Colonic mucosa (tissue), 4 donors: ENCODE results near the gene CARHSP1. TPM values are rescaled to one million over a fixed set of nuclear protein-coding genes. Genes with fewer than 3 reads are reported as not detected.

ENCODE experiments used
- DNase-seq: peaks from one replicate; pipeline ENCODE4 v3.0.0-alpha.2; 2020
- H3K27ac ChIP-seq: fragments of 200-600 bp; one replicate; pipeline ENCODE4 v1.8.0; 2021
- H3K27me3 ChIP-seq: fragments of 200-600 bp; one replicate; pipeline ENCODE4 v1.8.0; 2021
- H3K36me3 ChIP-seq: fragments of 200-600 bp; one replicate; pipeline ENCODE4 v1.8.0; 2021
- H3K4me1 ChIP-seq: fragments of 200-600 bp; one replicate; pipeline ENCODE4 v1.8.0; 2021; ENCODE audit warnings: mild to moderate bottlenecking
- H3K4me3 ChIP-seq: fragments of 200-600 bp; one replicate; pipeline ENCODE4 v1.8.0; 2021
- H3K9ac ChIP-seq, 2 donors: one replicate each; pipeline ENCODE4 v1.7.0; 2013; ENCODE audit warnings: control low read depth in 2 of 2, low read depth in 2 of 2, low read length in 2 of 2
- H3K9me3 ChIP-seq: fragments of 200-600 bp; one replicate; pipeline ENCODE4 v1.8.0; 2021
- intact Hi-C: fragments of 100-400 bp; cut with DNase I; formaldehyde crosslinking; loops from one replicate; pipeline ENCODE4 v1.14.1; 2022
- total RNA-seq, 2 donors: library from RNA; stranded (reverse); fragmentation: NEBNext Ultra II Directional in 1 of 2; extraction: Animal tissue kit (Norgen Biotek cat#: 25700) in 1 of 2; gene quantifications; one replicate each; pipeline ENCODE4 v1.2.1, GENCODE V29; 2021
- TF ChIP-seq, protein P1 (sequence below): fragments of 200-600 bp; IDR thresholded peaks from one replicate; pipeline ENCODE4 v1.8.0; 2022; ENCODE audit warnings: antibody characterized with exemption, mild to moderate bottlenecking
- donor health status: healthy.
- donor health status: DM: no; HTN: no; CAD: no.
- donor health status: DM: no; HTN: no; CAD: no.

CARHSP1 gene
- total RNA-seq, 2 donors from 2014 or later: 75.7 to 77.9 TPM

DNA sequence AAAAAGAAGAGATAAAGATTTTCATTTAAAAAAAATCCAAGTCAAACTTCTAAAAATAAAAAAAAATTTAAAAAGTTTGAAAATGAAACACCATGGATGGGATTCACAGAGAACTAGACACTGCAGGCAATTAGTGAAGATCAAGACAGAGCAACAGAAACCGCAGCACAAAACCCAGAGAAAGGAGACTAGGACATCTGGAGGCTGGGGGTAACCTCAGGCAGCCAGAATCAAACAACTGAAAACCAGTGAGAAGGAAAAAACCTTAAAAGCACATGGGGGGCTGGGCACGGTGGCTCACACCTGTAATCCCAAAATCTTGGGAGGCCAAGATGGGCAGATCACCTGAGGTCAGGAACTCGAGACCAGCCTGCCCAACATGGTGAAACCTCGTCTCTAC lies 44.0 kb upstream of the CARHSP1 start:
- no peak overlapping the region for H3K4me3 ChIP-seq
- H3K36me3 ChIP-seq: peaks cover 8% of the 10 kb centered on the region
- H3K4me1 ChIP-seq: peaks cover 7% of the 10 kb centered on the region
- TF ChIP-seq, protein P1, sequence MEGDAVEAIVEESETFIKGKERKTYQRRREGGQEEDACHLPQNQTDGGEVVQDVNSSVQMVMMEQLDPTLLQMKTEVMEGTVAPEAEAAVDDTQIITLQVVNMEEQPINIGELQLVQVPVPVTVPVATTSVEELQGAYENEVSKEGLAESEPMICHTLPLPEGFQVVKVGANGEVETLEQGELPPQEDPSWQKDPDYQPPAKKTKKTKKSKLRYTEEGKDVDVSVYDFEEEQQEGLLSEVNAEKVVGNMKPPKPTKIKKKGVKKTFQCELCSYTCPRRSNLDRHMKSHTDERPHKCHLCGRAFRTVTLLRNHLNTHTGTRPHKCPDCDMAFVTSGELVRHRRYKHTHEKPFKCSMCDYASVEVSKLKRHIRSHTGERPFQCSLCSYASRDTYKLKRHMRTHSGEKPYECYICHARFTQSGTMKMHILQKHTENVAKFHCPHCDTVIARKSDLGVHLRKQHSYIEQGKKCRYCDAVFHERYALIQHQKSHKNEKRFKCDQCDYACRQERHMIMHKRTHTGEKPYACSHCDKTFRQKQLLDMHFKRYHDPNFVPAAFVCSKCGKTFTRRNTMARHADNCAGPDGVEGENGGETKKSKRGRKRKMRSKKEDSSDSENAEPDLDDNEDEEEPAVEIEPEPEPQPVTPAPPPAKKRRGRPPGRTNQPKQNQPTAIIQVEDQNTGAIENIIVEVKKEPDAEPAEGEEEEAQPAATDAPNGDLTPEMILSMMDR: no peak
- H3K27ac ChIP-seq: no peak overlapping the region
- H3K27me3 ChIP-seq: no peaks in the 10 kb centered on the region
- intact Hi-C loops: loop anchor here (5.0 kb wide), 1 partner anchor 95 kb away; no protein-coding TSS in a partner anchor
- no peaks in the 10 kb centered on the region for H3K9me3 ChIP-seq
- DNase-seq: no peak
- H3K9ac ChIP-seq: no peak overlapping the region

DNA sequence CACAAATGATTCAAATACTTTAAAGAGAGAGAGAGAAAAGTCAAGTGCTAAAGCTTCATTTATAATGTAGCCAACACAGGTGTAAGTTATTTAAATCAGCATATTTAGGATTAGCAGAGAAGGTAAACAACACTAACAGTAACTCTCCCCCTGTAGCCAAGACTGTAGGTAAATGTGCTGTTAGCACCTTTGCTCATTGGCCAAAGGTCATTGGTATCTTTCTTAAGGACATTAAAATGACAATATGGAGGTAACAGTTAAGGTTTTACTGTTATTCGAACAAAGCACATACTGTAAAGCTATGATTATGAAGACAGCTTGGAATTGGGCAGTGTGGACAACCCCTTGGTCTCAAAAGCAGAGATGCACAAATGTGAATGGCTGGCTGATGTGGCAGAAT lies 42.0 kb upstream of the CARHSP1 start:
- Histone ChIP-seq H3K27ac (no peak overlapping the region), H3K36me3 (peaks cover 12% of the 10 kb centered on the region), H3K4me3 (no peak overlapping the region), H3K9ac (no peak overlapping the region), H3K9me3 (no peaks in the 10 kb centered on the region), H3K4me1 (peaks cover 7% of the 10 kb centered on the region), H3K27me3 (no peaks in the 10 kb centered on the region)
- intact Hi-C loops: loop anchor here (5.0 kb wide), 1 partner anchor 96 kb away; no protein-coding TSS in a partner anchor
- no peak for DNase-seq
- TF ChIP-seq, protein P1: no peak

DNA sequence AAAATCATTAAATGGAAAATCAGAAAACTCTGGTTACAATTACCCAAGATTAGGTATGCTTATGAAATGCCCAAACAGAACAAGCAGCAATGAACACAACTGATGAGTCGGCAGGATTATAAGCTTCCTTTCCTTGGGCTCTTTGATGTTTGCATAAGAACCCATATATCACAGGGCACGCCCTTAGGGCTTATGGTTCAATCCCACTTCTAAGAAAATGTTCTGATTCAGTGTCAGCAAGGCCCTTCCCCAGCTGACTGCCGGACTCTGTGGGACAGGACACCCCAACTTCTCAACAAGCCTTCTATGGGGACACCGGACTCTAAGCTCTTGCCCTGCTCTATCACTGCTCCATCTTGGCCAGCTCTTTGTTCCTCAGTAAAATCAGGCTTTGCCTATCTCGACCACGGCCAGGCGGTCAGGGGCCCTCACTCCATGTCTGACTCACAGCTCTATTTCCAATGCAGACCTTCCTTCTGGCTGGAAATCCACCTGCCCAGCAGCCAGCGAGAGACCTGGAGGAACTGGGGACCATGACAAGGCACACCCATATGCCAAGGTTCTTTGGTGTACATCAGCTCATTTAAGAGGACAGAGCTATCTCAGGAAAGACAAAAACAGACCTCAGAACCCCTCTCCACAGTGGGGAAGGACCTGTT lies 40.1 kb upstream of the CARHSP1 start:
- peaks cover 7% of the 10 kb centered on the region for H3K4me1 ChIP-seq
- no peaks in the 10 kb centered on the region for H3K9me3 ChIP-seq
- peaks cover 23% of the 10 kb centered on the region for H3K36me3 ChIP-seq
- H3K4me3 ChIP-seq: no peak overlapping the region
- H3K27ac ChIP-seq: no peak overlapping the region
- H3K27me3 ChIP-seq: no peaks in the 10 kb centered on the region
- DNase-seq: no peak
- TF ChIP-seq, protein P1: no peak
- intact Hi-C loops: no loop called here
- no peak overlapping the region for H3K9ac ChIP-seq

DNA sequence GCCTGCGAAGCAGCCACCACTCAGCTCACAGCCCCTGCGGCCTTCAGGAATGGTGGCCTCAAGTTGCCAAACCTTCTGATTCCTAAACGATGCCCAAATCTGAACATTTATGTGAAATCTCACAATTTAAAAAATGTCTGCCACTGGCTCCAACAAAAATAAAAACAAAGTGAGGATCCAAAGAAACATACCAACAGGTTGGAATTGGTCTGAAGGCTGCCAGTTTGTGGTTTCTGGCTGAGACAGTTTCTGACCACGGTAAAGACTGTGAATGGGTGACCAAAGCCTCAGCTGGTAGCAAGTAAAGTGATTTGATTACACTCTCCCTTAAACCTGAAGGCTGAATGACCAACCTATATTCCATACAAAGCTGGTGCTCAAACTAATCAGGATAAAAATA lies 38.3 kb upstream of the CARHSP1 start:
- no peaks in the 10 kb centered on the region for H3K9me3 ChIP-seq
- H3K4me3 ChIP-seq: no peak overlapping the region
- no peaks in the 10 kb centered on the region for H3K27me3 ChIP-seq
- H3K9ac ChIP-seq: no peak overlapping the region
- no peak for DNase-seq
- intact Hi-C loops: no loop called here
- no peak overlapping the region for H3K27ac ChIP-seq
- peaks cover 35% of the 10 kb centered on the region for H3K36me3 ChIP-seq
- TF ChIP-seq, protein P1: no peak
- peaks cover 7% of the 10 kb centered on the region for H3K4me1 ChIP-seq

DNA sequence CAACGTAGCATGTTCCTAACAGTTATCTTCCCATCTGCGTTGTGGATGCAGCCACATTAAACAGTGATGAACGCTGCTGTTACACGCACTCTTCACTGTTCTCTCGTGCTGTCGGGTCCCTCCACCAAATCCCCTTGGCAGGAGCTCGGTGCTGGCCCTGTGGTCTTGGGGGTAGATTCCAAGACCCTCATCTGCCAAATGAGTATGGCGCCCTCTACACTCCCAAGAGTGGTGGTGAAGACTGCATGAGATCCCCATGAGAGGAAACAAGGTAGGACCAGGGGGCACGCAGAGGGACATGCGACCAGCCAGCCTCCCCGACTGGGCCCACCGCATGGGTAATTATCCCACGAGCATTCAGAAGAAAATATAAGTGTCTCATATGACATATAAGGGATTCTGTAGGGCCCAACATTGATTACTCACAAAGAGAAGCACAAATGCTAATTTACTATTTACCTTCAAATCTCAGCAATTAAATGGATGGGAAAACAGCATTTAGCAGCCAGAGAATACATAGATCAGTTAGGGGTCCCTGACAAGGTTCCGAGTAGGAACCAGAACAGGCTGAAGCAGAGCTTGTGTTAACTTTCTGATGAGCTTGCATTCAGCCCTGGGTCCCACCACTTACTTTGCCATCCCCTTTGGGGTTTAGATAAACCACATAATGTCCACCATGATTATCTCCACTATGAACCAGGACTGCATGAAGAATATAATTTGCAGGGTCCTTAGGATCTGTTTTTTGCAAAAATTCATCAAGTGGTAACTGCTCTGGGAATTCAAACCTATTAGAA lies 37.2 kb upstream of the CARHSP1 start:
- no peaks in the 10 kb centered on the region for H3K9me3 ChIP-seq
- peaks cover 46% of the 10 kb centered on the region for H3K36me3 ChIP-seq
- intact Hi-C loops: no loop called here
- no peak for DNase-seq
- no peak overlapping the region for H3K4me3 ChIP-seq
- no peaks in the 10 kb centered on the region for H3K27me3 ChIP-seq
- no peaks in the 10 kb centered on the region for H3K4me1 ChIP-seq
- TF ChIP-seq, protein P1: no peak
- no peak overlapping the region for H3K9ac ChIP-seq
- no peak overlapping the region for H3K27ac ChIP-seq
